ENCODE results near the gene DCP2. TPM values are rescaled to one million over a fixed set of nuclear protein-coding genes. Genes with fewer than 3 reads are reported as not detected.
A peak's percentile ranks its signal among the peaks of the same experiment; 100 is the strongest.
"Not testable (repeated sequence)": the region's sequence is repeated elsewhere in the genome, so short reads cannot be mapped to it uniquely, and the experiment has no call there.

The DCP2 gene
- polyA plus RNA-seq, 3 donors = 3.0 to 13.4 (median 7.6) TPM

DNA sequence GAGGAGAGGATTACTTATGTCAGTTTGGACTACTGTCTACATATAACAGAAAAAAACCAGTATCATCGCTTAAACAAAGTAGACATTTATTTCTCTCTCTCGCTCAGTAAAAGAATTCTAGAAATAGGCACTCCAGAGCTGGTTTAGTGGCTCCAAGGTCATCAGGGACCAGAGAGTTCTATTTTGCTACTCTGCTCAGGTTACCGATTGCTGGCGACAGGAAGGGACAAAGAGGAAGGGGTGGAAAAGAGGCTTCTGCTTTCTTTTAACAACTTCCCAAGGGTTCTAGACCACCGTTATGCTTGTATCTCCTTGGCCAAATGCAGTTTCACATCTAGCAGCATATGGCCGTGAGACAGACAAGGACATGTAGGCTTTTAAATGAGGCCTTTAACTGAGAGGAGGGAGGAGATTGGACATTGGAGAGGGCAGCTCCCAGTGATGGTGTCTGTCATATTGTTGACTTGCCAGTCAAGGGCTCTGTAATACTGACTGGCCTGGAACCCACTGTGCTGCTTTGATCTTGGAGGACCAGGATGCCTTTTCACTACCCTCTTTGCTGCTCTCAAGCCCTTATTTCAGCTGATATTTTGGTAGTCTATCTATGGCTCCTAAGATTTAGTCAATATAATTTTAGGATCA is 15.6 kb upstream of the DCP2 start:
- WGBS, 3 donors = 75 to 89% (median 77%) methylated on average over 6 of the region's 6 CpGs
- no peak overlapping the region for H3K27ac ChIP-seq (ENCODE audit: low read depth, low read length)

DNA sequence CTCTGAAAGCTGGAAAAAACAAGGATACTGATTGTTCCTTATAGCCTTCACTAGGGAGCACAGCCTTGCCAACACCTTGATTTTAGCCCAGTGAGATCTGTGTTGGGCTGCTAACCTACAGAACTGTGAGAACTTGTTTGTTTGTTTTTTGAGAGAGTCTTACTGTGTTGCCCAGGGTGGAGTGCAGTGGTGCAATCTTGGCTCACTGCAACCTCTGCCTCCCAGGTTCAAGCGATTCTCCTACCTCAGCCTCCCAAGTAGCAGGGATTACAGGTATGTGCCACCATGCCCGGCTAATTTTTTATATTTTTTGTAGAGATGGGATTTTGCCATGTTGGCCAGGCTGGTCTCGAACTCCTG is 13.2 kb upstream of the DCP2 start:
- WGBS, 3 donors = 77 to 91% (median 91%) methylated on average over 3 of the region's 3 CpGs
- not testable (repeated sequence) for H3K27ac ChIP-seq (ENCODE audit: low read depth, low read length)

DNA sequence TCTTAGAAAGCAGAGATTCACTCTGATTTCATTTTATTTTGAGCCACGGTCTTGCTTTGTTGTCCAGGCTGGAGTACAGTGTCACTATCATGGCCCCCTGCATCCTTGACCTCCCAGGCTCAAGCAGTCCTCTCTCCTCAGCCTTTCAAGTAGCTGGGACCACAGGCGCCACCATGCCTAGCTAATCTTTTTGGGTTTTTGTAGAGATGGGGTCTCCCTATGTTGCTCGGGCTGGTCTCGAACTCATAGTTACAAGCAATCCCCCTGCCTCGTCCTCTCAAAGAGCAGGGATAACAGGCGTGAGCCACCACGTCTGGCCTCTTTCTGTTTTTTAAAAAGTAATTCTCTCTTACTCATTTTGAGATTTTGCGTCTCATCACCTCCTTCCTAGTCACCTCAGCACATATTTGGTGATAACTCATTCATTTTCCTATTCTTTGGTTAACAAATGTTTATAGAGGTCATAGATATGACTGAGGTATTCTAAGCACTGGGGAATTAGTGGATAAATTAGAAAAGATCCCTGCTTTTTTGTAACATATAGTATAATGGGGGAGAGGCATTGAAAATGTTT is 10.8 kb upstream of the DCP2 start:
- no peak overlapping the region for H3K27ac ChIP-seq (ENCODE audit: low read depth, low read length)
- WGBS, 3 donors = 91 to 93% (median 91%) methylated on average over 8 of the region's 8 CpGs

DNA sequence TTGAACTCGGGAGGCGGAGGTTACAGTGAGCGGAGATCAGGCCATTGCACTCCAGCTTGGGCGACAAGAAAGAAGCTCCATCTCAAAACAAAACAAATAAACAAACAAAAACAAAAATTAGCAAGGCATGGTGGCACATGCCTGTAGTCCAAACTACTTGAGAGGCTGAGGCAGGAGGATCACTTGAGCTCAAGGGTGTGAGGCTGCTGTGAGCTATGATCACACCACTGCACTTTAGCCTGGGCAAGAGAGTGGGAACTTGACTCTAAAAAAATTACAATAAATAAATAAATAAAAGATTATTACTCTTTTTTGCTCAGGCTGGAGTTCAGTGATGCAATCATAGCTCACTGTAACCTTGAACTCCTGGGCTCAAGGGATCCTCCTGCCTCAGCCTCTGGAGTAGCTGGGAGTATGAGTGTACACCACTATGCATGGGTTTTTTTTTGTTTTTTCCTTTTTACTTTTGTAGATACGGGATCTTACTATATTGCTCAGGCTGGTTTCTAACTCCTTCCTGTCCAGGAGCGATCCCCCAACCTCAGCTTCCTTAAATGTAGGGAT is 9.0 kb upstream of the DCP2 start:
- WGBS, 3 donors = 81 to 95% (median 92%) methylated on average over 6 of the region's 6 CpGs

DNA sequence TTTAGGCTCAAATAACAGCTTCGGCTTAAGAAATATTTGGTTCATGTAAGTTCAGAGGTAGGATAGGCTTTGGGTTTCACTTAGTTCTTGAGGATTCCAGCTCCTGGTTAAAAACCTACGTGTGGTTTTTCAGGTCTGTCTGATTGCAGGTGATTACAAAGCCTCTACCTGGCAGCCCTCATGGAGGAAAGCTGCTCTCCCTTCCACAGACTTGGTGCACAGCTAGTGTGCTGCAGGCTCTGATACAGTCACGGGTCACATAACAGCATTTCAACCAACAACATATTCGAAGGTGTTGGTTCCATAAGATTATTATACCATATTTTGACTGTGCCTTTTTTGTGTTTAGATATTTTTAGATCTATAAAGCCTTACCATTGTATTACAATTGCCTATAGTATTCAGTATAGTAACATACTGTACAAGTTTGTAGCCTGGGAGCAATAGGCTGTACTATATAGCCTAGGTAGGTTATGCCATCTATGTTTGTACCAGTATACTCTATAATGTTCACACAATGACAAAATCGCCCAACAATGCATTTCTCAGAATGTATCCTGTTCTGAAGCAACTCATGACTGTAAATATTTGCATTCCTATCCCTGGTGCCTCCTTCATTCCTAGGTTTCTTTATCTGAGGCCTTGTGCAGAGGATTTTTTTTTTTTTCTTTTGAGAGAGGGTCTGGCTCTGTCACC is 8.0 kb upstream of the DCP2 start:
- WGBS, 3 donors = 67 to 88% (median 88%) methylated on average over 5 of the region's 5 CpGs
- no peak overlapping the region for H3K27ac ChIP-seq (ENCODE audit: low read depth, low read length)

More for the DNA sequence above, 9.0 kb upstream of the DCP2 start:
- no peak overlapping the region for H3K27ac ChIP-seq (ENCODE audit: low read depth, low read length)

DNA sequence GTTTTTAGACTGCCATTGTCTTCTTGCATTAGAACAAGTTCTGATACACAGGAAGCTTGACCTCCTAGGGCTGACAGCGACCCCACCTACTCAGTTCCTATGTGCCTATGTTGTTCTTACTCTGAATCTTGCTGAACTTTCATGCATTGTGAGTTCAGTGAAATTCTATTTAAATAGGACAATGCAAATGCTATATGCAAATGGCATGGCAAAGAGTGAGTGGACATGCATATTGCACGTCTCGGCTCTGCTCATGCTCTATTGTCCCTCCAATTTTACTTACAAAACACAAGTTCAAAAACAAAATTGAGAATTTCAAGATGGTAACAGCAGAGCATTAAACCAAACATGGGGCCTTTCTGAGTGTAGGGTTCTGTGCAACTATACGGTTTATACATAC is 5.3 kb upstream of the DCP2 start:
- WGBS, 3 donors = 90 to 92% (median 90%) methylated on average over 4 of the region's 4 CpGs
- H3K27ac ChIP-seq (ENCODE audit: low read depth, low read length) = no peak overlapping the region

DNA sequence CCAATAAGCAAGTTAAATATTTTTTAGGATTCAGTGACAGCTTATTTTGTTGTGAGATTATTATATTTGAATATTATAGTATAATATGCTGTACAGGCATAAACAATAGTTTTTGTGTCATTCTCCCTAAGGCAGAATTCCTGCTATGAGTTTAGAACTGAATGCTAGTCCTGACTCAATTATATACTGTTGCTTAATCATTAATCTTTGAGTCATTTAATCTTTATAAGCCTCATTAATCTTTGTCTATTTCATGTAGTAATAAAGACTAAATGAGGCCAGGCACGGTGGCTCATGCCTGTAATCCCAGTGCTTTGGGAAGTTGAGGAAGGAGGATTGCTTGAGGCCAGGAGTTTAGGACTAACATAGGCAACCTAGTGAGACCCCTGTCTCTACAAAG is 3.6 kb upstream of the DCP2 start:
- WGBS, 3 donors = 45 to 86% (median 82%) methylated on average over 1 of the region's 1 CpG
- no peak overlapping the region for H3K27ac ChIP-seq (ENCODE audit: low read depth, low read length)

DNA sequence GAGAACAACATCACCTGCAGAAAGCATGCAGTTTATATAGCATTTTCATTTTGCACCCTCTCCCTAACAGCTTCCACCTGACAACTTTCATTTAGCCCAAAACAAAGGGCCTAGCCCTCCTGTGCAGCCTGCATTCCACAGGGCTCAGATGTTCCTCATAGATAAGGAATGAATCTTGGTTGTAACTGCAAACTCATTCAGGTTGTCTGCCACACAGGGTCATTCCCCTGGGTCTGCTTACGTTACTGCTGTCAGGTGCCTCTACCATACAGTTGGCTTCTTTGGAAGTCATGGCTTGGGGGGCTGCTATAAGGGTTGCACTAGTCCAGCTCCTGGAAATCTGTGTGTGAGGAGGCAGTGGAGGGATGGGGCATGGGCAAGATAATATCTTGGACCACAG is 2.7 kb upstream of the DCP2 start:
- no peak overlapping the region for H3K27ac ChIP-seq (ENCODE audit: low read depth, low read length)
- 67 to 93% (median 87%) methylated on average over 1 of the region's 1 CpG for WGBS, 3 donors

DNA sequence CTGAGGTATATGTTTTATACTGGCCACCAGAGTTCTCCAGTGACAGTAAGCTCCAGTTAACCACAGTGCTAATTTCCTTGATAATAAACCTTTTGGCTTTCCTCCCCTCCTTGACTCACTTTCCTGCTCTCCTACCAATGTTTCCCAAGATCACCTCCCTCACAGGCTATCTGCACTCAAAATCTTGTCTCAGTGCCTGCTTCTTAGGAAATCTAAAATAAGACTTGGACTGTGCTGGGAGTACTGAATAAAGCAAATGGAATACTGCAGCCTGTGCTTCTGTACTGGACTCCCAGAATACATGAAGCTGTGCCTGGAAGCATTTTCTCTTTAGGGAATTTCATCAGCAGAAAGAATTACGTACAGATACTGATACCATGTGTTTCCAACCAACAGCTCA is 1.7 kb upstream of the DCP2 start:
- WGBS, 3 donors = 78 to 80% (median 79%) methylated on average over 1 of the region's 1 CpG
- H3K27ac ChIP-seq (ENCODE audit: low read depth, low read length) = no peak overlapping the region

DNA sequence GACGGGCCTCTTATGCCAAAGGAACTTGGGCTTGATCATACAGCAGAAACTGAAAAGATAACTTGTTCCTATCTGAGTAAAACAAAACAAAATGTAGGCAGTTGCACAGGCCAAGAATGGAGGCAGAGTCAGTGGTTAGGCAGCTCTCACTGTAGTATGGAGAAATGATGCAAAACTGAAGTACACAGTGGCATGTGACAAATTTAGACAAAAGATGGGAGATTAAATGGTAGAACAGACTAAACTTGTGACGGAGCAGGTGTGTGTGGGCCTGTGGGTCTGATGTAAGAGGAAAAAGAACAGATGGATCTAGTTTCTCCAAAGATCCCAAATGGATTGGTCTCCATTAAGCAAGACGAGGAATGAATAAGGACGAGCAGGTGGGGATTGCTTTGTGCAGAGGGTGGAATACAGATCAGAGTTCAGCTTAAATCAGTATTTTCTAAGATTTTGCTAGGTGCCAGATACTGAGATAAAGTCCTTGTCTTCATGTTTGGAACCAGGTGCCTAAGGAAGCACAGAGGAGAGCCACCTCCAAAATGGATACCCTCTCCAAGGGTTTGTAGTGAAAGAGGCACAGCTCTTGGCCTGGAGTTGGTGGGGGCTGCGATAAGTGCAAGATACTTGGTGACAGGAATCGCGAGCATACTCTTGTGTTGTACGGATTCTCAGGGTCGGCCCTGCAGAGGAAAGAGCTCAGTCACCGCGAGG is 722 bp upstream of the DCP2 start:
- H3K27ac ChIP-seq (ENCODE audit: low read depth, low read length) = no peak overlapping the region
- WGBS, 3 donors = 26 to 34% (median 29%) methylated on average over 11 of the region's 11 CpGs

DNA sequence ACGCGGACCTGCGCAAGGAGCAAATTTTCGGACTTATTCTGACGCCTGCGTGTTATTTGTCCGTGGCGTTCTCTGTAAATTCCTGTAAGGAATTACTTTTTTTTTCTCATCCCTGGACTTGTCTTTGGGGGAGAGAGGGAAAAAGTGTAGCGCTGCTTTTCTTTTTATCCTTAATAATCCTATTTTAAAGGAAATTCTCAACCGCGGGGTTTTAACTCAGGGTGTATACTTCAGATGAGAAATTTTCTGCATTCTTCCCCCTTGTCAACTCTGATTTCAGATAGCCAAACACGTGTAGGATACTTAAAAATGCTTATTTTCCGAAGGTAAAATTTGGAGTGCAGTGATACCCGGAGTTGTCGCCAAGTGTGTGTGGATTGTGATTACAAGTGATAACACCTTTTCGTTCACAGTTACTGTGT is 853 bp downstream of the DCP2 start:
- H3K27ac ChIP-seq (ENCODE audit: low read depth, low read length) = peak overlapping the region; percentile 71
- WGBS, 3 donors = 1% methylated on average over 16 of the region's 16 CpGs

DNA sequence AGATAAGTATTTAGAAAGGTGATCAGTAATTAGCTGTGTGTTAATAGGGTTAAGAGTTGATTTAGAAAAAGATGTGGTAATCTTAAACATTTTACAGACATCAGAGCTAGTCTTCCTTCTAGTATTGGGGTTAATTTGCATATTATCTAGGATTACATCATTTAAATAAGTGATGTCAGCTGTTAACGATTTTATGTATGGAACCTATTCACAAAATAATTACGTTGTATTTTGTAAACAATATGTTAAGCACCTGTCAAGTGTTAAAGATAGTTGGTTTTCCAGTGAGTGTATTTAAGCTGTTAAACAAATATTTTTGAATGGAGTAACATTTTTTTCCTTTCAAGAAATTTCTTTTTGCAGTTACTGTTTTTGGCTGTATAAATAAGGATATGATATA is 2.2 kb downstream of the DCP2 start:
- H3K27ac ChIP-seq (ENCODE audit: low read depth, low read length) = no peak overlapping the region
- 6 to 35% (median 21%) methylated on average over 2 of the region's 2 CpGs for WGBS, 3 donors

DNA sequence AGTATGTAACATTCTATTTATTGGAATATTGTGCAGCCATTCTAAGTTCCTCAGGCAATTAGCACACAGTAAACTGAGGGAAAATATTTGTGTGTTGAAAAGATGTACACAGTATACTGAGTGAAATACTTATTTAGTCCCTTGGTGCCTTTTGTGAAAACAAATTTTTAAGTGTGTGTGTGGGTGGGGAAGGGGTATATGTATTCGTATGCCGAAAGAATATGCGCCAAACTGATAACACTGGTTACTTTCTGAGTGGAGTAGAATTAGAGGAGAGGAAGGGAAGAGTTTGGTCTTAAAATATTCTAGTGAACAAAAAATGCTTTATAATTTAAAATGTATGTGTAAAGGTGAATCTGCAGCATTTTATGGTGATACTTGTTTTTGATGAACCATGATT is 3.1 kb downstream of the DCP2 start:
- no peak overlapping the region for H3K27ac ChIP-seq (ENCODE audit: low read depth, low read length)
- 58 to 86% (median 84%) methylated on average over 3 of the region's 3 CpGs for WGBS, 3 donors

DNA sequence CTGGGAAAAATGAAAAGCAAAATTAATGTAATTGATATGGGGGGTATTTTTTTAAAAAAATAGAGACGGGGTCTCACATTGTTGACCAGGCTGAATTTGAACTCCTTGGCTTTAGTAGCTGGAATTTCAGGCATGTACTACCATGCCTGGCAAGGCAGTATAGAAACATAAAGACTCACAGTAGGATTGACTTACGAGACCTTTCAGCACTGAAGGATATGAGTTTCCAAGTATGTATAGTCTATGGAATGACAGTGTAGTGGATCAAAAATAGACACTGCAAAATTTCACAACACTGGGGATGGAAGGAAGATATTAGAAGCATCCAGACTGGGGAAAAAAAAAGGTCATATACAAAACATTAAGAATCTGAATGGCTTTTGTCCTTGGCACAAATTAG is 6.8 kb downstream of the DCP2 start:
- 89 to 93% (median 92%) methylated on average over 2 of the region's 2 CpGs for WGBS, 3 donors
- H3K27ac ChIP-seq (ENCODE audit: low read depth, low read length) = no peak overlapping the region

DNA sequence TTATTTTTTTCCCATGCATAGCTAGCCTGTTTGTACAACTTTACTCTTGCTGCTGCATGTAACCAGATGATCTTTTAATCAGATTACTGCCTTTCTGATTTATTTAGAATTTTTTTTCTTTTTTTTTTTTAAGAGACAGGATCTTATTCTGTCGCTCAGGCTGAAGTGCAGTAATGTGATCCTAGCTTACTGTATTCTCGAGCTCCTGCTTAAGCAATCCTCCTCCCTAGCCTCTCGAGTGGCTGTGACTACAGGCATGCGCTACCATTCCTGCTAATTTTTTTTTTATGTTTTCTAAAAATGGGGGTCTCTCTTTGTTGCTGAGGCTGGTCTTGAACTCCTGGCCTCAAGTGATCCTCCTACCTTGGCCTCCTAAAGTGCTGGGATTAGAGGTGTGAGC is 9.6 kb downstream of the DCP2 start:
- no peak overlapping the region for H3K27ac ChIP-seq (ENCODE audit: low read depth, low read length)
- 90 to 95% (median 95%) methylated on average over 4 of the region's 4 CpGs for WGBS, 3 donors

DNA sequence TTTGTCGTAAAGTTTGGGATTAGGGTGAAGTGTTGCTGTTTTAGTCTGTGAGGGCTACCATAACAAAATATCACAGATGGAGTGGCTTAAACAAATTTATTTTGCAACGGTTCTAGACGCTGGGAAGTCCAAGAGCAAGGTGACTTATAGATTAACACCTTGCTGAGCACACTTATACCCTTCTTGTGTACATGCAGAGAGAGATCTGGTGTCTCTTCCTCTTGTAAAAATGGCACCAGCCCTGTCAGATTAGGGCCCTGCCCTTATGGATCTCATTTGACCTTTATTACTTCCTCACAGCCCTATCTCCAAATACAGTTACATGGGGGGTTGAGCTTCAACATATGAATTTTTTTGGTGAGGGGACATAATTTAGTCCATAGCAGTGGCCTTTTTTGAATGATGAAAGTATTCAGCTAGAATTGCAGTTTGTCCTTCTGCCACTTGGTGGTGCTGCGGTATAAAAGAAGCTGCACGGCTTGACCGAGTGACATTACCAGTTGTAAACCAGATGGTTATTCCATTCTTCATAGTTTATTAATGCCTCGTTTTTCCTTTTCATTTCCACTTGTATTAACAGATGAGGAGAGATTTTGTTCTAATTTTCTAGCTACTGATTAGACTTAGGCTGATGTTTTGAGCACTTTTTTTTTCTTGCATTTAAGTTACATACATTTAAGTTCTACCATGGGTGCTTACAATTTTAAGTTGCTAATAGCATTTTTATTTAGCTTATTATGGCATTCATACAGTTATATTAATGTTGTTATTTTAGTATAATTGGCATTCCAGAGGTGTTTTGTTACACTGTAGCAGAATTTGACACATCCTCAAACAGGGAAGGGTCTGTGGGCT is 19.4 kb downstream of the DCP2 start:
- H3K27ac ChIP-seq (ENCODE audit: low read depth, low read length) = no peak overlapping the region
- WGBS, 3 donors = 19 to 26% (median 20%) methylated on average over 7 of the region's 7 CpGs

DNA sequence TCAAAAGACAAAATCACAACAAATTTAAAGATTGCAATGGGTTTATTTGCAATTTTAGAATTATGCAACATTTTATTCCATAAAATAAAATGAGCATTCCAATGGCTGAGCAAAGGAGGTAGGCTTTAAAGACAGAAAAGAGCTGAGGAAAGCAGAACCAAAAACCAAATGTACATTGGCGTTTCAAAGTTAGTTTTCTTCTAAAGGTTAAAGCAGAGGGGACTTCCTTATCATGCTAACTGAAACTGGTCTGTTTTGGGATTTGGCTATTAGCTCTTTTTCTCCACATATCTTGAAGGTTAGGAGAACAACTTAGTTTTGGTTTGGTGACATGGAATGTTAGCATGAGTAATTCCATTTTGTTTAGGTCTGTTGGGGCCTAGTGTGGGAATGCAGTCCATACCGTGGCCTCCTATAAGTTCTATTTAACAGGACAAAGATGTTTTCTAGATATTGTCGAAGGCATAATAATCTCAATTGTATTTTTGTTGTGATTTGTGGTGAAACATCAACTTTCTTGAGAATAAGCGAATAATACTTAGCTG is 20.3 kb downstream of the DCP2 start:
- 87 to 89% (median 89%) methylated on average over 4 of the region's 4 CpGs for WGBS, 3 donors
- H3K27ac ChIP-seq (ENCODE audit: low read depth, low read length) = no peak overlapping the region

DNA sequence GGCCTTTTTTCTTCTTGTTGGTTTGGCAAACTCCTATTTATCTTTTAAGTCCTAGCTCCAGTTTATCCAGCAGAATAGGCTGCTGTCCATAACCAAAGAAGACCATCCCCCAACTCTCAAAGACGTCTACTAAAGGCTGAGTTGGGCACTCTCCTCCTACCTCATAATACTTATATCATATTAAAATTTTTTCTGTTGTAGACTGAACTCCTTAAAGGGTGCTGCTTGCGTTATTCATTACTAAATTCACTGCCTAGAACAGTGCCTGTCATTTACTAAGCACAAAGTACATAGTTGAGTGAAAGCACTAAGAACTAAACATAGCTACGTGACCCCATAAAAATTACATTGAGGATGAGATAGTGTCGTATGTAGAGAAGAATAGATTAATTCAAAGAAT is 21.7 kb downstream of the DCP2 start:
- WGBS, 3 donors = 91 to 93% (median 93%) methylated on average over 4 of the region's 4 CpGs
- no peak overlapping the region for H3K27ac ChIP-seq (ENCODE audit: low read depth, low read length)
